Mesendoderm (in vitro differentiated cells): Measurements from ENCODE around the gene SPATA32.

Experiments
- DNase-seq: peaks from one replicate; pipeline ENCODE4 v3.0.0; 2013
- H2AK5ac ChIP-seq: 2 replicates; pipeline ENCODE4 v1.6.1; 2013; ENCODE audit warnings: low read length, inconsistent platforms
- H2BK120ac ChIP-seq: 2 replicates; pipeline ENCODE4 v1.6.1; 2013; ENCODE audit warnings: low read depth, mild to moderate bottlenecking, low read length, moderate library complexity, mixed read lengths
- H2BK15ac ChIP-seq: replicated peaks from 2 replicates; pipeline ENCODE4 v1.6.1; 2013; ENCODE audit warnings: low read depth, mild to moderate bottlenecking, moderate library complexity
- H2BK5ac ChIP-seq: 2 replicates; pipeline ENCODE4 v1.6.1; 2013; ENCODE audit warnings: low read length, inconsistent platforms
- H3K18ac ChIP-seq: 2 replicates; pipeline ENCODE4 v1.6.1; 2013; ENCODE audit warnings: mild to moderate bottlenecking, low read length, mixed read lengths
- H3K23ac ChIP-seq: one replicate; pipeline ENCODE4 v1.6.1; 2013; ENCODE audit warnings: low read length
- H3K27ac ChIP-seq: 2 replicates; pipeline ENCODE4 v1.5.1; 2013; ENCODE audit warnings: low read depth, mild to moderate bottlenecking, inconsistent platforms, low read length, moderate library complexity
- H3K27me3 ChIP-seq: 2 replicates; pipeline ENCODE4 v1.6.1; 2013; ENCODE audit warnings: low read length, control low read depth, mild to moderate bottlenecking, inconsistent platforms; ENCODE audit not compliant: insufficient read depth, poor library complexity
- H3K36me3 ChIP-seq: 2 replicates; pipeline ENCODE4 v1.6.1; 2013; ENCODE audit warnings: low read length, inconsistent platforms; ENCODE audit not compliant: control insufficient read depth, insufficient read depth
- H3K4ac ChIP-seq: one replicate; pipeline ENCODE4 v1.6.1; 2013; ENCODE audit warnings: low read depth, mild to moderate bottlenecking, low read length, moderate library complexity
- H3K4me1 ChIP-seq: 2 replicates; pipeline ENCODE4 v1.6.1; 2013; ENCODE audit warnings: low read depth, low read length, inconsistent platforms; ENCODE audit not compliant: control insufficient read depth
- H3K4me2 ChIP-seq: 2 replicates; pipeline ENCODE4 v1.6.1; 2013; ENCODE audit warnings: low read length
- H3K4me3 ChIP-seq: 2 replicates; pipeline ENCODE4 v1.5.1; 2013; ENCODE audit warnings: mild to moderate bottlenecking, low read length
- H3K56ac ChIP-seq: one replicate; pipeline ENCODE4 v1.6.1; 2013; ENCODE audit warnings: low read length
- H3K79me1 ChIP-seq: 2 replicates; pipeline ENCODE4 v1.6.1; 2013; ENCODE audit warnings: low read length, inconsistent platforms
- H3K79me2 ChIP-seq: 2 replicates; pipeline ENCODE4 v1.6.1; 2013; ENCODE audit warnings: mild to moderate bottlenecking, low read length; ENCODE audit not compliant: control insufficient read depth, insufficient read depth
- H3K9ac ChIP-seq: 2 replicates; pipeline ENCODE4 v1.6.1; 2013; ENCODE audit warnings: low read length, inconsistent platforms
- H4K5ac ChIP-seq: one replicate; pipeline ENCODE4 v1.6.1; 2013; ENCODE audit warnings: low read length
- H4K8ac ChIP-seq: one replicate; pipeline ENCODE4 v1.6.1; 2013; ENCODE audit warnings: low read depth, mild to moderate bottlenecking, control low read depth, low read length, moderate library complexity
- WGBS: extraction: QIAGEN DNeasy Blood & Tissue Kit; methylation state at CpG from one replicate; pipeline ENCODE4 v1.1.7; 2013; ENCODE audit warnings: low lambda C conversion rate, missing lambda C conversion rate; ENCODE audit not compliant: insufficient coverage; ENCODE audit errors: extremely low coverage; 5-methylcytosine and 5-hydroxymethylcytosine counted together

Gene SPATA32

DNA sequence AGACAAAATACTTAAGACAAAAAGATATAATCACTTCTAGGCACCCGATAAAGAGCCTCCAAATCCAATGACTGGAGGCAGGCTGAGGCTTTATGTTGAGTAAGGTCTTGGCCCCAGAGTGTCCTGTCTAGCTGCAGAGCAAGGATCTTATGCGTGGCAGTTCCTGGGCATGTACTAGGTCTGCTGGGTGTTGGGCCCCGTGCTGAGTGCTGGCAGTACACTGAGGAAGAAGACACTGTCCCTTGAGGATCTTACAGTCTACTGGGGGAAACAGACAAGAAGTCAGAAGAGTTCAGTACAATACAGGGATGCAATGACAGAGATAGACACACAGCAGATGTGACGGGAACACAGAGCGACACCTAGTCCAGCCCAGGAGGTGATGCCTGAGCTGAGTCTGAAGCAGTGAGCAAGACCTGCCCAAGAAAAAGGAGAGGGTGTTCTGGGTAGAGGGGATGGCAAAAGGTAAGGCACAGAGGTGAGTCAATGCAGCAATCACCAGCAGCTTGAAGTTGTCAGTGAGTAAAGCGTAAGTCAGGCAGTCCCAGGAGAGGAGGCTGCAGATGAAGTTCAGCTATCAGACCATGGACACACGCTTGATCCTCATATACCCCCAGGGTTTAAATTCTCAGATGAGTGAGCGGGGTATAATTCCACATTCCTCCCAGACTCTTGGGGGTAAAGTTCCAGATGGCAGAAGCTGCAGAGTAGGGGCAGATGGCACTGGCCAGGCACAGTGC, 36.8 kb upstream of the SPATA32 start:
- Histone ChIP-seq H2BK15ac (no peak overlapping the region), H2BK120ac (no peak overlapping the region), H3K79me2 (peaks cover 5% of the 10 kb centered on the region), H3K23ac (peak overlapping the region; percentile 9), H3K4me3 (no peak overlapping the region), H3K79me1 (peaks cover 11% of the 10 kb centered on the region), H3K18ac (no peak overlapping the region), H3K4ac (no peak overlapping the region), H3K9ac (no peak overlapping the region), H4K5ac (no peak overlapping the region), H3K56ac (peak overlapping the region; percentile 49), H3K4me1 (no peaks in the 10 kb centered on the region), H3K4me2 (no peak overlapping the region), H3K27me3 (no peaks in the 10 kb centered on the region), H3K27ac (no peak overlapping the region), H4K8ac (no peak overlapping the region), H3K36me3 (no peaks in the 10 kb centered on the region), H2AK5ac (no peak overlapping the region), H2BK5ac (no peak overlapping the region)
- DNase-seq = no peak
- no CpG with 5 or more reads among the region's 8 CpGs for WGBS

DNA sequence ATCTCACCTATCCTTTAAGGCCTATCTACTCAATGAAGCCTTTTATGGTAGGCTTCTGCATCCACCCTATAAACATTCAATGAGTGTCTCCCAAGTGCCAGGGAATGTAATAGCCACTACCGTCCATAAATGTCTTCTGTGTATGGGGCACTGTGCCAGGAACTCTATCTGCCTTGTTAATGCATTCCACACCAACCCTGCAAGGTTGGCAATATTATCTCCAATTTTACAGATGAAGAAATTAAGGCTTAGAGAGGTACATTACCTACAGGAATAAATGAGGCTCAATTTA, 34.9 kb upstream of the SPATA32 start:
- no peak overlapping the region for H3K18ac ChIP-seq
- no peaks in the 10 kb centered on the region for H3K36me3 ChIP-seq
- H2BK5ac ChIP-seq = no peak overlapping the region
- no peak overlapping the region for H2BK120ac ChIP-seq
- H2AK5ac ChIP-seq = no peak overlapping the region
- H3K4ac ChIP-seq = no peak overlapping the region
- H3K79me1 ChIP-seq = peaks cover 13% of the 10 kb centered on the region
- no peak overlapping the region for H4K5ac ChIP-seq
- H3K9ac ChIP-seq = no peak overlapping the region
- no CpG with 5 or more reads among the region's 1 CpG for WGBS
- no peaks in the 10 kb centered on the region for H3K27me3 ChIP-seq
- no peak overlapping the region for H3K56ac ChIP-seq
- H3K4me3 ChIP-seq = no peak overlapping the region
- H3K4me2 ChIP-seq = no peak overlapping the region
- H3K4me1 ChIP-seq = no peaks in the 10 kb centered on the region
- no peak overlapping the region for H3K27ac ChIP-seq
- peaks cover 5% of the 10 kb centered on the region for H3K79me2 ChIP-seq
- no peak overlapping the region for H4K8ac ChIP-seq
- no peak overlapping the region for H2BK15ac ChIP-seq
- H3K23ac ChIP-seq = no peak overlapping the region
- DNase-seq = no peak

DNA sequence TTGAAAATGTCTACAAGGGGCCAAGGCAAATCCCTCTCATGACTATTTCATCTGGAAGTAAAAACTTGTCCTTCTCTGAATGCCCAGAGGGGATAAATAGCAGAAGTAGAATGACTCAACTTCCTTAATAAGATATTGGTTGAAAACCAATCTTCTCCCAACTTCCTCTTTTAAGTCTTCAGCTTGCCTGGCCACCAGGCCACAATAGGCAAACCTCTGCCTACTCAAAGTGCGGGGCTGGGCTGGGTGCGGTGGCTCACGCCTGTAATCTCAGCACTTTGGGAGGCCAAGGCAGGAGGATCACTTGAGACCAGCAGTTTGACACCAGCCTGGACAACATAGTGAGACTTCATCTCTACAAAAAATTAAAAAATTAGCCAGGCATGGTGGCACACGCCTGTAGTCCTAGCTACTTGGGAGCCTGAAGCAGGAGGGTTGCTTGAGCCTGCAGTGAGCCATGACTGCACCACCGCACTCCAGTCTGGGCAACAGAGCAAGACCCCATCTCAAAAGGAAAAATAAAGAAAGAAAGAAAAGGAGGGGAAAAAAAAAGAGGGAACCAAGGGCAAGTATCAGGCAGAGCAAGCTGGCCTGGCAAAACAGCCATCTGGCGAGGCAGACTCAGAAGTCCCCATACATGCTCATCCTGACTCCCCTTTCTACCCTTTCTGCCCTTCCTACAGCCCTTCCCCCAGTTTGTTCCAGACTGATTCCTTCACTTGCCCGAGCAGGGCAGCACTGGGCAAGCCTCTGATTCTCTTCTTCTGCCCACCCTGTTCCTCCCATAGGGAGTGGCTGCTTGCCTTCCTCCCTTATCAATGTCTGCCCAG, 34.3 kb upstream of the SPATA32 start:
- Histone ChIP-seq H3K4ac (no peak overlapping the region), H3K27ac (no peak overlapping the region), H3K79me2 (peaks cover 5% of the 10 kb centered on the region), H3K9ac (no peak overlapping the region), H3K79me1 (peaks cover 13% of the 10 kb centered on the region), H2BK15ac (no peak overlapping the region), H2BK5ac (no peak overlapping the region), H4K8ac (no peak overlapping the region), H3K27me3 (no peaks in the 10 kb centered on the region), H3K23ac (no peak overlapping the region), H2AK5ac (no peak overlapping the region), H3K56ac (no peak overlapping the region), H2BK120ac (no peak overlapping the region), H3K4me3 (no peak overlapping the region), H3K4me1 (no peaks in the 10 kb centered on the region), H3K18ac (no peak overlapping the region), H3K36me3 (no peaks in the 10 kb centered on the region), H4K5ac (no peak overlapping the region), H3K4me2 (no peak overlapping the region)
- no CpG with 5 or more reads among the region's 7 CpGs for WGBS
- no peak for DNase-seq

DNA sequence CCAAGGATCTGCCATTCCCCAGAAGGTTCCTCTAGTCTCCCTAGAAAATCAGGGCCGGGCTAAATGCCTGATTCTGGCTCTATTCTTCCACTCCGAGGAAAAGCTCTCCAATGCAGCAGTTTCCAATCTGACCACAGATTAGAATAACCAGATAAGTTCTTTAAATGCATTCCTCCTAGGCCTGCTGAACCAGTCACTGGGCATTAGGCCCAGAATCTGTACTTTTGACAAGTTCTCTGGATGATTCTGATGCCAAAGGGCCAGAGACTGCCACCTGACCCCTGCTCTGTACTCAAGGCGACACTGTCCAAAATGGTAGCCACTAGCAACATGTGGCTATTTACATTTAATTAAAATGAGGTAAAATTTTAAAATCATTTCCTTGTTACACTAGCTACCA, 32.6 kb upstream of the SPATA32 start:
- WGBS = no CpG with 5 or more reads among the region's 3 CpGs
- H3K4me3 ChIP-seq = no peak overlapping the region
- H3K18ac ChIP-seq = no peak overlapping the region

DNA sequence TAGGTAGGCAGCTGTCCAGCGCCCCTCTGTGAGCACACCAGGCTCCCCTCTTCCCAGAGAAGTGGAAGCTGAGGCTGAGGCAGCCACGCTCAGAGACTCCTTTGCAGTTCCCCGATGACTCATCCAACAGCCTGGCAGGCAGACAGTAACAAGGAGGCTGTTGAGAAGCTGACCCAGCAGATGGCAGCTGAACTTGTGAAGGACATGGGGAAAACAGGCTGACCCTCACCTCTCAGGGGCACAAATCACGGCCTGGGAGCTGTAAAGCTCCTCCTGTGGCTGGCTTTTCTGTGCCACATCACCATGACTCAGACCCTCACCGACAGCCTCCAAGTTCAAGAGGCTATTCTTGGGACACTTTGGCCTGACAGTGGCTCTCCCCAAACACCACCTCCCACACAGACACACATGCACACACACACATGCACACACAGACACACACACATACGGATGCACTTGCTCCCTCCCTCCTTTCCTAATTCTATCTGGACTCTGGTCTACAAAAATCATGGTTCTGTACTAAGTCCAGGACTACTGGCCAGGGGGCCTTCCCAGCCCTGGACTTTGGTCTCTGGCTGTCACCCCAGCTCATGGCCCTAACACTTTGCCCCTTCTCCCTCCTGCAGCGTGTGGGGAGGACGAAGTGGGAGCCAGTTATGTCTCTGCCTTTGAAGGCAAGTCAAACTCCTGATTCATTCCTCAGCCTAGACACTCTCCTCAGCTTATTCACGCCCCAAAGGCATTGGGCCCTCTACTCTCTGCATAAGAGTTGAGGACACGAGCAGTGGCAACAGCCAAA, 31.7 kb upstream of the SPATA32 start:
- Histone ChIP-seq H2AK5ac (no peak overlapping the region), H3K9ac (no peak overlapping the region), H3K27me3 (no peaks in the 10 kb centered on the region), H3K56ac (no peak overlapping the region), H3K4me2 (no peak overlapping the region), H2BK5ac (no peak overlapping the region), H3K4me3 (no peak overlapping the region), H2BK15ac (no peak overlapping the region), H3K27ac (no peak overlapping the region), H3K4me1 (no peaks in the 10 kb centered on the region), H4K8ac (no peak overlapping the region), H3K79me1 (peaks cover 9% of the 10 kb centered on the region), H4K5ac (no peak overlapping the region), H3K18ac (no peak overlapping the region), H2BK120ac (no peak overlapping the region), H3K36me3 (peaks cover 1% of the 10 kb centered on the region), H3K23ac (no peak overlapping the region), H3K79me2 (peaks cover under 1% of the 10 kb centered on the region), H3K4ac (no peak overlapping the region)
- peak; percentile 88 for DNase-seq
- WGBS = no CpG with 5 or more reads among the region's 10 CpGs

More for the DNA sequence above, 32.6 kb upstream of the SPATA32 start:
- Histone ChIP-seq H2BK120ac (no peak overlapping the region), H3K27me3 (no peaks in the 10 kb centered on the region), H3K79me1 (peaks cover 11% of the 10 kb centered on the region), H3K79me2 (peaks cover 2% of the 10 kb centered on the region), H3K56ac (no peak overlapping the region), H2BK5ac (no peak overlapping the region), H3K36me3 (peaks cover 1% of the 10 kb centered on the region), H3K9ac (no peak overlapping the region), H3K4me2 (no peak overlapping the region), H3K27ac (no peak overlapping the region), H2BK15ac (no peak overlapping the region), H3K4ac (no peak overlapping the region), H4K8ac (no peak overlapping the region), H3K23ac (no peak overlapping the region), H3K4me1 (no peaks in the 10 kb centered on the region), H2AK5ac (no peak overlapping the region), H4K5ac (no peak overlapping the region)
- DNase-seq = no peak
